CD4-positive, alpha-beta memory T cell (primary cell): ENCODE data around the gene FMOD. TPM values are rescaled to one million over a fixed set of nuclear protein-coding genes. Genes with fewer than 3 reads are reported as not detected.

Source experiments
- CTCF ChIA-PET: fragments of 350-600 bp; sonication (Branson Sonifier 250); formaldehyde crosslinking; loops from one replicate; lab custom pipeline; 2021; ENCODE audit warnings: inconsistent platforms; ENCODE audit not compliant: partially characterized antibody; lab: Charles Lee
- POLR2A ChIA-PET: fragments of 350-600 bp; sonication (Branson Sonifier 250); formaldehyde crosslinking; loops from one replicate; lab custom pipeline; 2021; ENCODE audit not compliant: partially characterized antibody; lab: Charles Lee
- DNase-seq, 5 donors: peaks; one replicate each; pipeline versions ENCODE4 v3.0.0 to v3.0.0-alpha.2; 2020 to 2022; ENCODE audit warnings: mixed read lengths in 1 of 5
- H3K27ac ChIP-seq: one replicate; pipeline ENCODE4 v1.7.0; 2013; ENCODE audit warnings: low read depth, low read length
- H3K27me3 ChIP-seq: 2 replicates; pipeline ENCODE4 v1.7.0; 2013; ENCODE audit warnings: mild to moderate bottlenecking, low read length, moderate library complexity; ENCODE audit not compliant: insufficient read depth
- H3K36me3 ChIP-seq: 2 replicates; pipeline ENCODE4 v1.7.0; 2013; ENCODE audit warnings: mild to moderate bottlenecking, low read length, moderate library complexity; ENCODE audit not compliant: insufficient read depth
- H3K4me1 ChIP-seq: 2 replicates; pipeline ENCODE4 v1.7.0; 2013; ENCODE audit warnings: mild to moderate bottlenecking, low read length, moderate library complexity; ENCODE audit not compliant: insufficient read depth
- H3K4me3 ChIP-seq, 2 donors: one replicate each; pipeline ENCODE4 v1.7.0; 2013; ENCODE audit warnings: low read length in 2 of 2, mild to moderate bottlenecking in 1 of 2
- H3K9me3 ChIP-seq, 2 donors: one replicate each; pipeline ENCODE4 v1.7.0; 2013; ENCODE audit warnings: low read length in 2 of 2, control low read depth in 1 of 2; ENCODE audit not compliant: control insufficient read depth in 1 of 2
- H3K27ac Mint-ChIP-seq, 7 donors: one replicate each; pipeline ENCODE4 v1.8.0; 2020 to 2021; ENCODE audit warnings: mixed read lengths in 7 of 7, mild to moderate bottlenecking in 6 of 7, inconsistent platforms in 3 of 7, moderate library complexity in 3 of 7
- H3K27me3 Mint-ChIP-seq, 2 donors: one replicate each; pipeline ENCODE4 v1.8.0; 2020 to 2021; ENCODE audit warnings: mixed read lengths in 2 of 2
- H3K36me3 Mint-ChIP-seq, 2 donors: one replicate each; pipeline ENCODE4 v1.8.0; 2020 to 2021; ENCODE audit warnings: mixed read lengths in 2 of 2, inconsistent platforms in 1 of 2, mild to moderate bottlenecking in 1 of 2
- H3K4me1 Mint-ChIP-seq, 4 donors: one replicate each; pipeline ENCODE4 v1.8.0; 2020 to 2021; ENCODE audit warnings: mixed read lengths in 4 of 4, mild to moderate bottlenecking in 1 of 4
- H3K4me3 Mint-ChIP-seq, 8 donors: one replicate each; pipeline ENCODE4 v1.8.0; 2020 to 2021; ENCODE audit warnings: mixed read lengths in 8 of 8, mild to moderate bottlenecking in 7 of 8, moderate library complexity in 6 of 8, inconsistent platforms in 3 of 8
- H3K9me3 Mint-ChIP-seq, 8 donors: one replicate each; pipeline ENCODE4 v1.8.0; 2020 to 2021; ENCODE audit warnings: mixed read lengths in 8 of 8, mild to moderate bottlenecking in 5 of 8, inconsistent platforms in 3 of 8, moderate library complexity in 1 of 8
- intact Hi-C: fragments of 100-400 bp; cut with micrococcal nuclease; formaldehyde crosslinking; loops from one replicate; pipeline ENCODE4 v1.15.1; 2023
- polyA plus RNA-seq, 2 donors: library from polyadenylated mRNA; unstranded; fragments of 300-500 nt; fragmentation: Illumina TruSeq; gene quantifications; one replicate each; pipeline ENCODE4 v1.2.3, GENCODE V29; 2021
- total RNA-seq, 2 experiments: library from RNA; stranded (reverse); gene quantifications; one replicate each; pipeline ENCODE4 v1.2.3, GENCODE V29; 2021

Gene FMOD
- total and polyA plus RNA-seq, 4 experiments from 2014 or later = not detected

DNA sequence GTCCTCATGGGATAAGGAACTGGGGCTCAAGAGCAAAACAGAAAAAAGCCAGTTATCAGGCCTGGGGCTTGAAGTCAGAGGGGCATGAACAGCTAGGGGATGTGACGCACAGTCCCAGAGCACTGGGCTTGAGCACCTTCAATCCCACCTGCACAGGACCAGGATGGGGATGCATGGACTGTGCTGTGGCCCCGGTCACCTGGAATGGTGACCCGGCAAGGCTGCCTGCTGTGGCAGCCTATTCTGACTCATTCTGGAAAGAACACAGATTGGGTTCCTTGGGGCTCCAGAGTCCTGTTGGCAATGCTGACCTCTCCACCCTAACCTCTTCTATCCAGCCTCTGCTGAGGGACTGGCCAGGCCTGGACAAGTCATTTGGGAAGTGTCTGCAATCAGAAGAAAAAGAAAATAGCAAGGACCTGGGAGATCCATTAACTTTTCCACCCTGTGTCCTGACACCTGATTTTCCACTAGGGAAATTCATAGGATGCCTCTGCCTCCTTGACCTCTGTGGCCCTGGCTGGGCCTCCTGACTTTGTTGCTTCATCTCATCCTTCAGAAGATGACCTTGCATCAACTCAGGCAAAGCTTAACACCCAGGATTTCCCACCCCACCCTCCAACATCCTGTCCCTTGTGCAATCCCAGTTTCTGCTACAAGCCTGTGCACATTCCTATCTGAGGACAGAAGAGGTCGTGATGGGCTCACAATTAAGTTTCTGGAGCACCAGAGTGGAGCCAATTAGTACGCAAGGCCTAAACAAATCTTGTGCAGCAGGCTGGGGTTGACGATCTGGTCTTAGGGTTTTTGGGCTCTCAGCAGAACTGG, 17.9 kb upstream of the FMOD start:
- no peak for DNase-seq
- Mint-ChIP-seq H3K4me1 (no peaks in the 10 kb centered on the region), H3K36me3 (no peaks in the 10 kb centered on the region), H3K4me3 (no peak overlapping the region), H3K27me3 (peaks cover 13 to 16% of the 10 kb centered on the region in 2 donors), H3K9me3 (no peaks in the 10 kb centered on the region), H3K27ac (no peak overlapping the region)
- intact Hi-C loops = no loop called here
- Histone ChIP-seq H3K9me3 (no peaks in the 10 kb centered on the region), H3K27ac (no peak overlapping the region), H3K4me3 (no peak overlapping the region), H3K4me1 (no peaks in the 10 kb centered on the region), H3K27me3 (no peaks in the 10 kb centered on the region), H3K36me3 (no peaks in the 10 kb centered on the region)
- ChIA-PET CTCF (interaction anchor here (1.4 kb wide), 1 partner anchor 101 kb away, joined by 3 read pairs; no protein-coding TSS in a partner anchor), POLR2A (no interaction called here)

- ChIA-PET POLR2A (no interaction called here), CTCF (interaction anchor here (1.4 kb wide), 1 partner anchor 100 kb away, joined by 3 read pairs; no protein-coding TSS in a partner anchor)
- H3K4me3 ChIP-seq = no peak overlapping the region
- H3K27ac ChIP-seq = no peak overlapping the region
- Mint-ChIP-seq H3K4me1 (no peaks in the 10 kb centered on the region), H3K27ac (no peak overlapping the region), H3K36me3 (no peaks in the 10 kb centered on the region), H3K9me3 (peaks cover 0 to 5% (median 0%) of the 10 kb centered on the region in 8 donors), H3K4me3 (no peak overlapping the region), H3K27me3 (peaks cover 15 to 17% of the 10 kb centered on the region in 2 donors)
- no peaks in the 10 kb centered on the region for H3K27me3 ChIP-seq
- H3K4me1 ChIP-seq = no peaks in the 10 kb centered on the region
- H3K9me3 ChIP-seq = no peaks in the 10 kb centered on the region
- no peaks in the 10 kb centered on the region for H3K36me3 ChIP-seq
- DNase-seq = no peak
- intact Hi-C loops = no loop called here
These were observed 16.1 kb upstream of the FMOD start for GRCh38 chr1:203367057-203367456.

DNA sequence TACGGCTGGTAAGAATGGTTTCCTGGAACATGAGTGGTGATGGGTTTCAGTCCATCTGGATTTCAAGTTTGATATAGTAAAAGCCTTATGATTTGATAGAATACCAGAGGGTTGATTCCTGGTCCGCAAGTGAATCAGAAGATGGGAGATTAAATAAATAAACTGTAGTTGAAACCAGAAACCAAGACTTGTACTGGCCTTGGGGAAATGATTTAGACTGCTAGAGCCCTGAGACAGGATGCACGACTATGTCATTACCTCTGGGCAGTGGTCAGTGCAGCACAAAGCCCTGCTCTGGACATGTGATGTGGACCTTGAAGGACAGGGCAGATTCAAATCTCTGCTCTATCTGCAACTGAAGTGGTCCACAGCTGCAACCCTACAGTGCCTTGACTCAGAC, 15.6 kb upstream of the FMOD start:
- H3K9me3 Mint-ChIP-seq = peaks cover 0 to 5% (median 0%) of the 10 kb centered on the region in 8 donors
- peaks cover 15 to 17% of the 10 kb centered on the region in 2 donors for H3K27me3 Mint-ChIP-seq
- H3K4me3 ChIP-seq = no peak overlapping the region
- ChIA-PET POLR2A (no interaction called here), CTCF (no interaction called here)
- no peak overlapping the region for H3K4me3 Mint-ChIP-seq
- H3K36me3 ChIP-seq = no peaks in the 10 kb centered on the region
- no peaks in the 10 kb centered on the region for H3K4me1 ChIP-seq
- H3K27ac ChIP-seq = no peak overlapping the region
- H3K9me3 ChIP-seq = no peaks in the 10 kb centered on the region
- DNase-seq = no peak
- H3K27ac Mint-ChIP-seq = no peak overlapping the region
- H3K36me3 Mint-ChIP-seq = no peaks in the 10 kb centered on the region
- intact Hi-C loops = no loop called here
- H3K4me1 Mint-ChIP-seq = no peaks in the 10 kb centered on the region
- no peaks in the 10 kb centered on the region for H3K27me3 ChIP-seq

- Mint-ChIP-seq H3K27me3 (peaks cover 25 to 26% of the 10 kb centered on the region in 2 donors), H3K4me3 (no peak overlapping the region), H3K27ac (no peak overlapping the region), H3K4me1 (no peaks in the 10 kb centered on the region), H3K9me3 (peaks cover 0 to 5% (median 0%) of the 10 kb centered on the region in 8 donors), H3K36me3 (no peaks in the 10 kb centered on the region)
- POLR2A ChIA-PET = no interaction called here
- no peak overlapping the region for H3K4me3 ChIP-seq
- intact Hi-C loops = no loop called here
- CTCF ChIA-PET = no interaction called here
- H3K27ac ChIP-seq = no peak overlapping the region
- no peak for DNase-seq
- no peaks in the 10 kb centered on the region for H3K9me3 ChIP-seq
- H3K4me1 ChIP-seq = no peaks in the 10 kb centered on the region
- H3K36me3 ChIP-seq = no peaks in the 10 kb centered on the region
- H3K27me3 ChIP-seq = peaks cover 6% of the 10 kb centered on the region
These were observed 13.9 kb upstream of the FMOD start for GRCh38 chr1:203364806-203365205.

DNA sequence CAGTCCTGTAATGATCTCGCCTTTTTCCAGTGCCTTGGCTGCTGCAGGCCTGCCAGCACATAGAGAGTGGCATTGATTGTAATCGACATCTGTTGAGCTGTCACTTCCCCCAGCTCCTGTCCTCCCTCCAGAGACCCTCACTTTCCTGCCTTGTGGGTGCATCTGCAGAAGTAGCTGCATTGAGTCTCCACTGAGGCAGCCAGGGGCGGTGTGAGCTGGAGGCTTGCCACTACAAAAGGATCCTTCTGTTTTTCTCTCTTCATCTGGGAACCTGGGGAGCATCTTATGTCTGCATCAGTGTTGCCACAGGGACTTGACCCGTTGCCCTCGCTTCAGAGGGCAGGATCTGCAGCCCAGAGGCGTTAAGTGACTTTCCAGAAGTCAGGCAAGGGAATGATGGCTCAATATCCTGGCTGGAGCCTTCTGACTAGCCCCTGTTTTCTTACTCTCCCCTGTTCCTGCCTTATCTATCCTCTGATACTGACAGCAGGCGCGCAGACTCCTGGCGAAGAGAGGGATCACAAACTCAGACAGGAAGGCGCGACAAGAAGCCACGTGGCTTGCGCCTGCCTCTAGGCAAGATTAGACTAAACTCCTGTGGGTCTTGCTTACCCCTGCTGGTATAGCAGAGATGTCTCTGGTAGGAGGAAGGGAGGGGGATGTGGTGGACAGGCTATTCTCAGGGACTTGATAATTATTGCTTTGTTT, 13.3 kb upstream of the FMOD start:
- H3K27ac Mint-ChIP-seq = no peak overlapping the region
- H3K27me3 Mint-ChIP-seq = peaks cover 28 to 29% of the 10 kb centered on the region in 2 donors
- Histone ChIP-seq H3K27ac (no peak overlapping the region), H3K27me3 (peaks cover 6% of the 10 kb centered on the region), H3K36me3 (no peaks in the 10 kb centered on the region), H3K4me3 (no peak overlapping the region), H3K4me1 (no peaks in the 10 kb centered on the region), H3K9me3 (no peaks in the 10 kb centered on the region)
- H3K4me3 Mint-ChIP-seq = no peak overlapping the region
- DNase-seq = no peak
- intact Hi-C loops = no loop called here
- H3K9me3 Mint-ChIP-seq = peaks cover 0 to 5% (median 0%) of the 10 kb centered on the region in 8 donors
- no peaks in the 10 kb centered on the region for H3K4me1 Mint-ChIP-seq
- CTCF ChIA-PET = interaction anchor here (1.9 kb wide), 1 partner anchor 123 kb away, joined by 5 read pairs; no protein-coding TSS in a partner anchor
- POLR2A ChIA-PET = no interaction called here
- no peaks in the 10 kb centered on the region for H3K36me3 Mint-ChIP-seq

GRCh38 chr1:203362720-203363025, 11.8 kb upstream of the FMOD start:
- CTCF ChIA-PET = interaction anchor here (1.9 kb wide), 1 partner anchor 125 kb away, joined by 5 read pairs; no protein-coding TSS in a partner anchor
- Histone ChIP-seq H3K9me3 (no peaks in the 10 kb centered on the region), H3K4me3 (no peak overlapping the region), H3K36me3 (no peaks in the 10 kb centered on the region), H3K27me3 (peaks cover 6% of the 10 kb centered on the region), H3K4me1 (no peaks in the 10 kb centered on the region), H3K27ac (no peak overlapping the region)
- POLR2A ChIA-PET = interaction anchor here (0.6 kb wide), 1 partner anchor 309 kb away, joined by 3 read pairs; no protein-coding TSS in a partner anchor
- no peak overlapping the region for H3K27ac Mint-ChIP-seq
- no peak for DNase-seq
- H3K36me3 Mint-ChIP-seq = no peaks in the 10 kb centered on the region
- H3K4me3 Mint-ChIP-seq = no peak overlapping the region
- peaks cover 30 to 36% of the 10 kb centered on the region in 2 donors for H3K27me3 Mint-ChIP-seq
- H3K9me3 Mint-ChIP-seq = peaks cover 0 to 5% (median 0%) of the 10 kb centered on the region in 8 donors
- H3K4me1 Mint-ChIP-seq = no peaks in the 10 kb centered on the region
- intact Hi-C loops = no loop called here
